Esophagus muscularis mucosa (tissue), 3 donors: Measurements from ENCODE around the gene ZNF440.
"Not testable (repeated sequence)": the region's sequence is repeated elsewhere in the genome, so short reads cannot be mapped to it uniquely, and the experiment has no call there.

Source experiments
- POLR2A ChIP-seq: fragments of 450-650 bp; IDR thresholded peaks from one replicate; pipeline ENCODE4 v1.6.1; 2017; ENCODE audit warnings: antibody characterized with exemption, moderate library complexity, mild to moderate bottlenecking, low read depth
- TF ChIP-seq, protein P1 (sequence below), 3 experiments: fragments of 200-600 bp in 2 of 3; fragments of 450-650 bp in 1 of 3; sonication (generic) in 2 of 3; IDR thresholded peaks; one replicate each; pipeline ENCODE4 v1.5.1; 2017 to 2019; ENCODE audit warnings: antibody characterized with exemption in 3 of 3, mild to moderate bottlenecking in 2 of 3, moderate library complexity in 1 of 3

GRCh38 chr19:11879687-11880266 is 65.7 kb downstream of the ZNF440 start:
- TF ChIP-seq, protein P1, sequence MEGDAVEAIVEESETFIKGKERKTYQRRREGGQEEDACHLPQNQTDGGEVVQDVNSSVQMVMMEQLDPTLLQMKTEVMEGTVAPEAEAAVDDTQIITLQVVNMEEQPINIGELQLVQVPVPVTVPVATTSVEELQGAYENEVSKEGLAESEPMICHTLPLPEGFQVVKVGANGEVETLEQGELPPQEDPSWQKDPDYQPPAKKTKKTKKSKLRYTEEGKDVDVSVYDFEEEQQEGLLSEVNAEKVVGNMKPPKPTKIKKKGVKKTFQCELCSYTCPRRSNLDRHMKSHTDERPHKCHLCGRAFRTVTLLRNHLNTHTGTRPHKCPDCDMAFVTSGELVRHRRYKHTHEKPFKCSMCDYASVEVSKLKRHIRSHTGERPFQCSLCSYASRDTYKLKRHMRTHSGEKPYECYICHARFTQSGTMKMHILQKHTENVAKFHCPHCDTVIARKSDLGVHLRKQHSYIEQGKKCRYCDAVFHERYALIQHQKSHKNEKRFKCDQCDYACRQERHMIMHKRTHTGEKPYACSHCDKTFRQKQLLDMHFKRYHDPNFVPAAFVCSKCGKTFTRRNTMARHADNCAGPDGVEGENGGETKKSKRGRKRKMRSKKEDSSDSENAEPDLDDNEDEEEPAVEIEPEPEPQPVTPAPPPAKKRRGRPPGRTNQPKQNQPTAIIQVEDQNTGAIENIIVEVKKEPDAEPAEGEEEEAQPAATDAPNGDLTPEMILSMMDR (IDR thresholded peaks at IDR 0.05): peak; percentile 14 to 38 (median 30)
- not testable (repeated sequence) for TF ChIP-seq POLR2A
